ENCODE data around the gene JMJD6. TPM values are rescaled to one million over a fixed set of nuclear protein-coding genes. Genes with fewer than 3 reads are reported as not detected.
A peak's percentile ranks its signal among the peaks of the same experiment; 100 is the strongest.
"Not testable (repeated sequence)": the region's sequence is repeated elsewhere in the genome, so short reads cannot be mapped to it uniquely, and the experiment has no call there.

JMJD6 gene
- total RNA-seq, 1 experiment from 2014 or later = 28.9 TPM

- no peak overlapping the region; a peak in 1 of 5 replicates for H3K4me3 Mint-ChIP-seq
- no CpG with 5 or more reads among the region's 8 CpGs for WGBS (ENCODE audit: extremely low coverage, insufficient read length, low lambda C conversion rate)
- H3K4me1 Mint-ChIP-seq = peaks cover 35 to 58% of the 10 kb centered on the region in 2 experiments
Measured at GRCh38 chr17:76700270-76700616, 26.2 kb downstream of the JMJD6 start.

GRCh38 chr17:76698466-76698977 lies 27.9 kb downstream of the JMJD6 start:
- H4K8ac ChIP-seq (replicated peaks; ENCODE audit: insufficient read length, low read depth, low read length); H2BK120ac ChIP-seq (ENCODE audit: low read depth, low read length, poor library complexity, severe bottlenecking); H4K5ac ChIP-seq (ENCODE audit: insufficient read length, low read depth, low read length); H3K23me2 ChIP-seq (ENCODE audit: insufficient read length, low read depth, low read length, poor library complexity, severe bottlenecking); H3K79me1 ChIP-seq (ENCODE audit: insufficient read depth, low read depth, low read length, poor library complexity, severe bottlenecking); H2BK5ac ChIP-seq (ENCODE audit: insufficient read length, low read length); H2BK15ac ChIP-seq (ENCODE audit: low read depth, low read length); H4K20me1 ChIP-seq (ENCODE audit: control insufficient read depth, insufficient read depth, insufficient read length); H3K4ac ChIP-seq (ENCODE audit: low read depth, low read length); H3K4me2 ChIP-seq (ENCODE audit: insufficient read depth, insufficient read length, low read length); H4K91ac ChIP-seq (ENCODE audit: insufficient read length, low read depth, low read length); H3K27ac ChIP-seq (ENCODE audit: insufficient read length, low read depth, low read length); H3K9me3 Mint-ChIP-seq; H3K9me3 ChIP-seq (ENCODE audit: control insufficient read depth, low read depth, low read length); H3K36me3 Mint-ChIP-seq (ENCODE audit: insufficient read depth in 1 of 3, low read depth in 3 of 3); H2AK5ac ChIP-seq (ENCODE audit: insufficient read length, low read length); H3K27me3 Mint-ChIP-seq (ENCODE audit: low read depth); H3K23ac ChIP-seq (ENCODE audit: insufficient read length, low read depth, low read length); H3K27me3 ChIP-seq (ENCODE audit: insufficient read depth, low read length); H3K9ac ChIP-seq (ENCODE audit: extremely low read depth, insufficient read length, low read length); H3K14ac ChIP-seq (ENCODE audit: insufficient read depth, low read length); H3K56ac ChIP-seq (ENCODE audit: insufficient read length, low read depth, low read length); H2BK12ac ChIP-seq (ENCODE audit: insufficient read length, low read depth, low read length); H3K18ac ChIP-seq (ENCODE audit: insufficient read length, low read depth, low read length); H3K4me1 ChIP-seq (ENCODE audit: insufficient read depth, low read length); H3T11ph ChIP-seq (ENCODE audit: low read length); DNase-seq; H3K4me3 Mint-ChIP-seq; H2BK20ac ChIP-seq (ENCODE audit: low read depth, low read length, poor library complexity, severe bottlenecking); H2AFZ ChIP-seq (ENCODE audit: low read length); H3K79me2 ChIP-seq (ENCODE audit: insufficient read depth, low read length): not testable (repeated sequence)
- peaks cover 35 to 63% of the 10 kb centered on the region in 2 experiments for H3K4me1 Mint-ChIP-seq
- no CpG with 5 or more reads among the region's 7 CpGs for WGBS (ENCODE audit: extremely low coverage, insufficient read length, low lambda C conversion rate)
- H3K27ac Mint-ChIP-seq = peak overlapping the region in 1 of 3 experiments; percentile 40; a peak in 1 of 7 replicates

More at GRCh38 chr17:76700270-76700616, 26.2 kb downstream of the JMJD6 start:
- no peak for TF ChIP-seq CTCF (conservative IDR thresholded peaks at IDR 0.05)
- H3K9me3 ChIP-seq (ENCODE audit: control insufficient read depth, low read depth, low read length) = no peaks in the 10 kb centered on the region
- H3K79me1 ChIP-seq (ENCODE audit: insufficient read depth, low read depth, low read length, poor library complexity, severe bottlenecking) = no peaks in the 10 kb centered on the region
- H3K27me3 ChIP-seq (ENCODE audit: insufficient read depth, low read length) = no peaks in the 10 kb centered on the region
- H2BK120ac ChIP-seq (ENCODE audit: low read depth, low read length, poor library complexity, severe bottlenecking) = no peak overlapping the region
- H3K14ac ChIP-seq (ENCODE audit: insufficient read depth, low read length) = no peak overlapping the region
- H4K5ac ChIP-seq (ENCODE audit: insufficient read length, low read depth, low read length) = no peak overlapping the region
- H3K56ac ChIP-seq (ENCODE audit: insufficient read length, low read depth, low read length) = no peak overlapping the region
- H4K8ac ChIP-seq (replicated peaks; ENCODE audit: insufficient read length, low read depth, low read length) = no peak overlapping the region
- no peak overlapping the region for H2BK12ac ChIP-seq (ENCODE audit: insufficient read length, low read depth, low read length)
- no peak overlapping the region for H2BK5ac ChIP-seq (ENCODE audit: insufficient read length, low read length)
- H3K9ac ChIP-seq (ENCODE audit: extremely low read depth, insufficient read length, low read length) = no peak overlapping the region
- peaks cover 3% of the 10 kb centered on the region for H3K23me2 ChIP-seq (ENCODE audit: insufficient read length, low read depth, low read length, poor library complexity, severe bottlenecking)
- no peak overlapping the region for H2AK5ac ChIP-seq (ENCODE audit: insufficient read length, low read length)
- H3K4me1 ChIP-seq (ENCODE audit: insufficient read depth, low read length) = peaks cover 5% of the 10 kb centered on the region; the same call in 1 of the 2 replicates
- H3K27ac ChIP-seq (ENCODE audit: insufficient read length, low read depth, low read length) = no peak overlapping the region
- no peak overlapping the region for H3K23ac ChIP-seq (ENCODE audit: insufficient read length, low read depth, low read length)
- no peak for DNase-seq
- no peak overlapping the region for H3K4ac ChIP-seq (ENCODE audit: low read depth, low read length)
- peaks cover 2% of the 10 kb centered on the region for H3K27me3 Mint-ChIP-seq (ENCODE audit: low read depth)
- H4K91ac ChIP-seq (ENCODE audit: insufficient read length, low read depth, low read length) = no peak overlapping the region
- no peak overlapping the region for H2AFZ ChIP-seq (ENCODE audit: low read length)
- H2BK20ac ChIP-seq (ENCODE audit: low read depth, low read length, poor library complexity, severe bottlenecking) = no peak overlapping the region
- H2BK15ac ChIP-seq (ENCODE audit: low read depth, low read length) = no peak overlapping the region
- H3K79me2 ChIP-seq (ENCODE audit: insufficient read depth, low read length) = no peaks in the 10 kb centered on the region
- no peaks in the 10 kb centered on the region for H3K9me3 Mint-ChIP-seq
- H3T11ph ChIP-seq (ENCODE audit: low read length) = no peak overlapping the region
- peak overlapping the region in 2 of 3 experiments; percentile 50 to 54; a peak in 4 of 7 replicates for H3K27ac Mint-ChIP-seq
- H3K18ac ChIP-seq (ENCODE audit: insufficient read length, low read depth, low read length) = peak overlapping the region; percentile 37
- no peaks in the 10 kb centered on the region for H4K20me1 ChIP-seq (ENCODE audit: control insufficient read depth, insufficient read depth, insufficient read length)
- no peak overlapping the region for H3K4me2 ChIP-seq (ENCODE audit: insufficient read depth, insufficient read length, low read length)
- H3K36me3 Mint-ChIP-seq (ENCODE audit: insufficient read depth in 1 of 3, low read depth in 3 of 3) = no peaks in the 10 kb centered on the region

Data from H9 (cell line).